GM18498 (cell line): ENCODE data around the gene SLC6A7.
"Not testable (repeated sequence)": the region's sequence is repeated elsewhere in the genome, so short reads cannot be mapped to it uniquely, and the experiment has no call there.

Experiments used
- ATAC-seq: cut with Tn5 transposase; IDR thresholded peaks from one replicate; pipeline ENCODE4 v1.9.1; 2021; ENCODE audit warnings: mild to moderate bottlenecking, moderate library complexity; ENCODE audit not compliant: unreplicated experiment

SLC6A7 gene

GRCh38 chr5:150236981-150237754 lies 47.3 kb downstream of the SLC6A7 start:
- no peak for ATAC-seq

- no peak for ATAC-seq
Observed at GRCh38 chr5:150238646-150239045, 48.8 kb downstream of the SLC6A7 start.

GRCh38 chr5:150239099-150239793 lies 49.4 kb downstream of the SLC6A7 start:
- no peak for ATAC-seq

GRCh38 chr5:150239794-150240122 lies 49.9 kb downstream of the SLC6A7 start:
- no peak for ATAC-seq

GRCh38 chr5:150241298-150242160 lies 51.7 kb downstream of the SLC6A7 start:
- no peak for ATAC-seq

- no peak for ATAC-seq
Observed at GRCh38 chr5:150242251-150242894, 52.5 kb downstream of the SLC6A7 start.

- no peak for ATAC-seq
Observed at GRCh38 chr5:150243590-150243989, 53.7 kb downstream of the SLC6A7 start.

GRCh38 chr5:150244209-150244608 lies 54.3 kb downstream of the SLC6A7 start:
- ATAC-seq, result no peak

- ATAC-seq, result no peak
Observed at GRCh38 chr5:150245111-150245789, 55.4 kb downstream of the SLC6A7 start.

- no peak for ATAC-seq
Observed at GRCh38 chr5:150245808-150246207, 55.9 kb downstream of the SLC6A7 start.

- ATAC-seq, result no peak
Observed at GRCh38 chr5:150246429-150246828, 56.6 kb downstream of the SLC6A7 start.

- ATAC-seq, result no peak
Observed at GRCh38 chr5:150246835-150247234, 57.0 kb downstream of the SLC6A7 start.

- ATAC-seq, result no peak
Observed at GRCh38 chr5:150247726-150248125, 57.9 kb downstream of the SLC6A7 start.

- not testable (repeated sequence) for ATAC-seq
Observed at GRCh38 chr5:150248493-150248892, 58.6 kb downstream of the SLC6A7 start.

- no peak for ATAC-seq
Observed at GRCh38 chr5:150248946-150249345, 59.1 kb downstream of the SLC6A7 start.

- ATAC-seq, result no peak
Observed at GRCh38 chr5:150249744-150250143, 59.9 kb downstream of the SLC6A7 start.

GRCh38 chr5:150251504-150251903 lies 61.6 kb downstream of the SLC6A7 start:
- ATAC-seq, result no peak

- ATAC-seq, result no peak
Observed at GRCh38 chr5:150252489-150252888, 62.6 kb downstream of the SLC6A7 start.

- no peak for ATAC-seq
Observed at GRCh38 chr5:150253416-150254208, 63.8 kb downstream of the SLC6A7 start.

- ATAC-seq, result no peak
Observed at GRCh38 chr5:150254363-150254762, 64.5 kb downstream of the SLC6A7 start.
